B cell (primary cell): Measurements from ENCODE around the gene SMOC1. TPM values are rescaled to one million over a fixed set of nuclear protein-coding genes. Genes with fewer than 3 reads are reported as not detected.

Experiments
- ATAC-seq: fragments of 200-7000 bp; cut with Tn5 transposase; one replicate; pipeline ENCODE4 v1.10.0; 2021; ENCODE audit warnings: low read depth, mild to moderate bottlenecking, moderate number of reproducible peaks, moderate library complexity
- CTCF ChIA-PET: fragments of 350-600 bp; sonication (Branson Sonifier 250); formaldehyde crosslinking; loops from one replicate; lab custom pipeline; 2021; ENCODE audit warnings: antibody characterized with exemption, inconsistent platforms; lab: Charles Lee
- POLR2A ChIA-PET: fragments of 350-600 bp; sonication (Branson Sonifier 250); formaldehyde crosslinking; loops from one replicate; lab custom pipeline; 2021; ENCODE audit warnings: antibody characterized with exemption; lab: Charles Lee
- DNase-seq: peaks from one replicate; pipeline ENCODE4 v3.0.0; 2013
- H2AFZ ChIP-seq: 2 replicates; pipeline ENCODE4 v1.6.1; 2012; ENCODE audit warnings: mild to moderate bottlenecking, low read depth, low read length; ENCODE audit not compliant: insufficient read depth, poor library complexity, severe bottlenecking
- H3K27ac ChIP-seq, 2 donors: 1 replicate in 1 of 2; 2 replicates in 1 of 2; pipeline ENCODE4 v1.5.1; 2012 to 2013; ENCODE audit warnings: low read length in 2 of 2, mild to moderate bottlenecking in 2 of 2, moderate library complexity in 1 of 2
- H3K27me3 ChIP-seq, 4 experiments: fragments of 200-600 bp in 1 of 4; sonication (generic) in 1 of 4; replicated peaks in 1 of 4; 1 replicate in 2 of 4; 2 replicates in 2 of 4; pipeline versions ENCODE4 v1.6.1 to v1.7.0; 2013 to 2016; ENCODE audit warnings: low read length in 3 of 4, mild to moderate bottlenecking in 2 of 4, mixed read lengths in 1 of 4, moderate library complexity in 1 of 4; ENCODE audit not compliant: insufficient read depth in 4 of 4, control insufficient read depth in 3 of 4; ENCODE audit errors: control extremely low read depth in 1 of 4
- H3K36me3 ChIP-seq, 2 experiments: replicated peaks in 1 of 2; 1 replicate in 1 of 2; 2 replicates in 1 of 2; pipeline versions ENCODE4 v1.6.1 to v1.7.1; 2013; ENCODE audit warnings: low read length in 1 of 2; ENCODE audit not compliant: insufficient read depth in 2 of 2, control insufficient read depth in 1 of 2; ENCODE audit errors: control extremely low read depth in 1 of 2, extremely low read depth in 1 of 2
- H3K4me1 ChIP-seq, 2 donors: fragments of 200-600 bp in 1 of 2; sonication (generic) in 1 of 2; 1 replicate in 1 of 2; 2 replicates in 1 of 2; pipeline versions ENCODE4 v1.5.1 to v1.6.1; 2013 to 2017; ENCODE audit warnings: low read length in 2 of 2; ENCODE audit not compliant: control insufficient read depth in 2 of 2, insufficient read depth in 2 of 2
- H3K4me2 ChIP-seq: replicated peaks from 2 replicates; pipeline ENCODE3; 2012; ENCODE audit warnings: mild to moderate bottlenecking, low read depth, low read length; ENCODE audit not compliant: poor library complexity, severe bottlenecking
- H3K4me3 ChIP-seq, 5 experiments: fragments of 200-600 bp in 1 of 5; sonication (generic) in 1 of 5; 1 replicate in 3 of 5; 2 replicates in 2 of 5; pipeline versions ENCODE4 v1.5.1 to v1.7.0; 2011 to 2016; ENCODE audit warnings: low read length in 4 of 5, mild to moderate bottlenecking in 4 of 5, low read depth in 2 of 5, control low read depth in 1 of 5, moderate library complexity in 1 of 5; ENCODE audit not compliant: insufficient read depth in 1 of 5; ENCODE audit errors: control extremely low read depth in 1 of 5, extremely low read depth in 1 of 5
- H3K79me2 ChIP-seq: fragments of 200-600 bp; sonication (generic); one replicate; pipeline ENCODE4 v1.6.0; 2016; ENCODE audit warnings: low read length; ENCODE audit not compliant: control insufficient read depth, insufficient read depth
- H3K9ac ChIP-seq: fragments of 200-600 bp; sonication (generic); 2 replicates; pipeline ENCODE4 v1.6.1; 2017; ENCODE audit warnings: mild to moderate bottlenecking, low read length, moderate library complexity
- H3K9me3 ChIP-seq, 3 donors: one replicate each; pipeline versions ENCODE4 v1.6.1 to v1.7.1; 2013; ENCODE audit warnings: low read length in 2 of 3; ENCODE audit not compliant: control insufficient read depth in 2 of 3, insufficient read depth in 1 of 3; ENCODE audit errors: control extremely low read depth in 1 of 3
- H4K20me1 ChIP-seq: 2 replicates; pipeline ENCODE4 v1.6.0; 2012; ENCODE audit warnings: mild to moderate bottlenecking, low read length; ENCODE audit not compliant: insufficient read depth, control insufficient read depth, poor library complexity, severe bottlenecking
- H3K27ac Mint-ChIP-seq: one replicate; pipeline ENCODE4 v1.8.0; 2021; ENCODE audit warnings: mixed read lengths
- H3K27me3 Mint-ChIP-seq: one replicate; pipeline ENCODE4 v1.8.0; 2021; ENCODE audit warnings: mixed read lengths
- H3K4me1 Mint-ChIP-seq: one replicate; pipeline ENCODE4 v1.8.0; 2021; ENCODE audit warnings: mixed read lengths
- H3K4me3 Mint-ChIP-seq: one replicate; pipeline ENCODE4 v1.8.0; 2021; ENCODE audit warnings: mixed read lengths
- H3K9me3 Mint-ChIP-seq: one replicate; pipeline ENCODE4 v1.8.0; 2022; ENCODE audit warnings: mixed read lengths; ENCODE audit not compliant: insufficient read depth
- CTCF ChIP-seq: fragments of 200-600 bp; IDR thresholded peaks from one replicate; pipeline ENCODE4 v1.8.0; 2022; ENCODE audit warnings: antibody characterized with exemption, mild to moderate bottlenecking
- EZH2 ChIP-seq: IDR thresholded peaks from 2 replicates; pipeline ENCODE4 v1.6.1; 2012; ENCODE audit warnings: borderline replicate concordance, low read depth, mild to moderate bottlenecking, moderate library complexity, low read length; ENCODE audit not compliant: insufficient read depth, poor library complexity, severe bottlenecking
- WGBS: methylation state at CpG from one replicate; pipeline ENCODE4 v1.1.5; 2013; ENCODE audit warnings: missing lambda C conversion rate; ENCODE audit not compliant: insufficient coverage; 5-methylcytosine and 5-hydroxymethylcytosine counted together
- intact Hi-C: fragments of 100-400 bp; cut with micrococcal nuclease; formaldehyde crosslinking; loops from one replicate; pipeline ENCODE4 v1.10.0; 2022
- polyA plus RNA-seq: library from polyadenylated mRNA; depleted of rRNA; stranded (reverse); fragments of >200 nt; gene quantifications from 2 replicates; pipeline ENCODE4 v1.2.3, GENCODE V29; 2012
- total RNA-seq, 2 donors: library from RNA; stranded (reverse); fragments of 120-200 nt in 1 of 2; gene quantifications; 1 replicate in 1 of 2; 2 replicates in 1 of 2; pipeline versions ENCODE4 v1.2.3 to v1.2.4, GENCODE V29; 2013 to 2022

Gene SMOC1
- total and polyA plus RNA-seq, 2 donors (not counting 1 experiment from before 2014, with no cell fraction given) = 0.04 to 0.84 TPM

GRCh38 chr14:69937367-69938081, 58.3 kb downstream of the SMOC1 start:
- H3K4me2 ChIP-seq = no peak overlapping the region
- H3K4me3 ChIP-seq = no peak overlapping the region
- DNase-seq (no peak), ATAC-seq (no peak)
- H2AFZ ChIP-seq = no peak overlapping the region
- Mint-ChIP-seq H3K27me3 (peaks cover 48% of the 10 kb centered on the region), H3K4me3 (no peak overlapping the region), H3K4me1 (no peaks in the 10 kb centered on the region), H3K27ac (no peak overlapping the region), H3K9me3 (no peaks in the 10 kb centered on the region)
- H3K27me3 ChIP-seq = no peaks in the 10 kb centered on the region
- no peaks in the 10 kb centered on the region for H4K20me1 ChIP-seq
- TF ChIP-seq EZH2 (no peak), CTCF (no peak)
- no peaks in the 10 kb centered on the region for H3K9me3 ChIP-seq
- no peak overlapping the region for H3K9ac ChIP-seq
- intact Hi-C loops = no loop called here
- H3K36me3 ChIP-seq = no peaks in the 10 kb centered on the region
- CTCF ChIA-PET = no interaction called here
- no peak overlapping the region for H3K27ac ChIP-seq
- no peaks in the 10 kb centered on the region for H3K4me1 ChIP-seq
- no peaks in the 10 kb centered on the region for H3K79me2 ChIP-seq
- 64% methylated on average over 8 of the region's 12 CpGs for WGBS
- POLR2A ChIA-PET = no interaction called here

- ATAC-seq (no peak), DNase-seq (no peak)
- TF ChIP-seq EZH2 (no peak), CTCF (no peak)
- Mint-ChIP-seq H3K27ac (no peak overlapping the region), H3K9me3 (no peaks in the 10 kb centered on the region), H3K4me1 (no peaks in the 10 kb centered on the region), H3K27me3 (peaks cover 54% of the 10 kb centered on the region), H3K4me3 (no peak overlapping the region)
- Histone ChIP-seq H3K36me3 (no peaks in the 10 kb centered on the region), H2AFZ (no peak overlapping the region), H3K9ac (no peak overlapping the region), H3K27me3 (peaks cover 0 to 3% (median 0%) of the 10 kb centered on the region in 4 experiments), H3K4me3 (no peak overlapping the region), H3K9me3 (no peaks in the 10 kb centered on the region), H3K79me2 (no peaks in the 10 kb centered on the region), H4K20me1 (no peaks in the 10 kb centered on the region), H3K4me2 (no peak overlapping the region), H3K4me1 (no peaks in the 10 kb centered on the region), H3K27ac (no peak overlapping the region)
- POLR2A ChIA-PET = no interaction called here
- intact Hi-C loops = no loop called here
- CTCF ChIA-PET = no interaction called here
- 89% methylated on average over 2 of the region's 6 CpGs for WGBS
Observed at GRCh38 chr14:69938751-69939150, 59.5 kb downstream of the SMOC1 start.
